ENCODE measurements around the gene POLK.

- no peak for TF ChIP-seq EZH2 (IDR thresholded peaks at IDR 0.05; ENCODE audit: insufficient read depth, poor library complexity, severe bottlenecking)
- TF ChIP-seq EZH2phosphoT487 (IDR thresholded peaks at IDR 0.05; ENCODE audit: insufficient read depth, low read depth): no peak
These were observed 40.5 kb upstream of the POLK start for GRCh38 chr5:75471193-75471592.
